Endodermal cell (in vitro differentiated cells): ENCODE measurements around the gene SMAP2. TPM values are rescaled to one million over a fixed set of nuclear protein-coding genes. Genes with fewer than 3 reads are reported as not detected.
A peak's percentile ranks its signal among the peaks of the same experiment; 100 is the strongest.

Experiments used
- DNase-seq: peaks from one replicate; pipeline ENCODE4 v3.0.0-alpha.2; 2017
- H3K27ac ChIP-seq: 2 replicates; pipeline ENCODE4 v1.5.1; 2013; ENCODE audit warnings: mild to moderate bottlenecking, low read depth, low read length, moderate library complexity
- H3K27me3 ChIP-seq: 2 replicates; pipeline ENCODE4 v1.6.1; 2013; ENCODE audit warnings: mild to moderate bottlenecking, low read length, moderate library complexity; ENCODE audit not compliant: insufficient read depth, control insufficient read depth, poor library complexity, severe bottlenecking
- H3K36me3 ChIP-seq: 2 replicates; pipeline ENCODE4 v1.7.0; 2013; ENCODE audit warnings: mild to moderate bottlenecking, low read length, moderate library complexity; ENCODE audit not compliant: control insufficient read depth, insufficient read depth
- H3K4me1 ChIP-seq: one replicate; pipeline ENCODE4 v1.7.0; 2013; ENCODE audit warnings: low read length; ENCODE audit not compliant: control insufficient read depth, insufficient read depth
- H3K4me3 ChIP-seq: 2 replicates; pipeline ENCODE4 v1.5.1; 2013; ENCODE audit warnings: mild to moderate bottlenecking, low read length, moderate library complexity
- H3K9ac ChIP-seq: 2 replicates; pipeline ENCODE4 v1.6.1; 2013; ENCODE audit warnings: mild to moderate bottlenecking, low read length, moderate library complexity; ENCODE audit not compliant: poor library complexity, severe bottlenecking; ENCODE audit errors: extremely low read depth
- H3K9me3 ChIP-seq: 2 replicates; pipeline ENCODE4 v1.6.1; 2013; ENCODE audit warnings: mild to moderate bottlenecking, low read length, moderate library complexity; ENCODE audit not compliant: control insufficient read depth
- H3K27ac Mint-ChIP-seq: 2 replicates; pipeline ENCODE4 v1.8.0; 2020; ENCODE audit warnings: mixed read lengths
- H3K27me3 Mint-ChIP-seq: 2 replicates; pipeline ENCODE4 v1.8.0; 2021; ENCODE audit warnings: mild to moderate bottlenecking, mixed read lengths; ENCODE audit not compliant: insufficient read depth
- H3K36me3 Mint-ChIP-seq: 2 replicates; pipeline ENCODE4 v1.8.0; 2020; ENCODE audit warnings: low read depth, mixed read lengths
- H3K4me1 Mint-ChIP-seq: 2 replicates; pipeline ENCODE4 v1.8.0; 2020; ENCODE audit warnings: mixed read lengths
- H3K4me3 Mint-ChIP-seq: 2 replicates; pipeline ENCODE4 v1.8.0; 2020; ENCODE audit warnings: mild to moderate bottlenecking, moderate library complexity, mixed read lengths
- H3K9me3 Mint-ChIP-seq: 2 replicates; pipeline ENCODE4 v1.8.0; 2020; ENCODE audit warnings: mild to moderate bottlenecking, mixed read lengths
- WGBS, 2 experiments: methylation state at CpG; one replicate each; pipeline versions ENCODE4 v1.1.5 to v1.1.7; 2013; ENCODE audit warnings: missing lambda C conversion rate in 2 of 2, mixed read lengths in 1 of 2; ENCODE audit not compliant: insufficient coverage in 1 of 2, insufficient read length in 1 of 2; 5-methylcytosine and 5-hydroxymethylcytosine counted together
- total RNA-seq, 2 donors: library from RNA; stranded (reverse); fragmentation: NEBNext Ultra II Directional in 1 of 2; extraction: Animal tissue kit (Norgen Biotek cat#: 25700) in 1 of 2; gene quantifications; 2 replicates in 1 of 2; 3 replicates in 1 of 2; pipeline ENCODE4 v1.2.1, GENCODE V29; 2021
- TF ChIP-seq, protein P1 (sequence below): fragments of 200-600 bp; sonication (generic); conservative IDR thresholded peaks from 2 replicates; pipeline ENCODE4 v1.5.0; 2021; ENCODE audit warnings: antibody characterized with exemption, mild to moderate bottlenecking

SMAP2 gene
- total RNA-seq, 2 donors from 2014 or later = 21.9 to 22.3 TPM

DNA sequence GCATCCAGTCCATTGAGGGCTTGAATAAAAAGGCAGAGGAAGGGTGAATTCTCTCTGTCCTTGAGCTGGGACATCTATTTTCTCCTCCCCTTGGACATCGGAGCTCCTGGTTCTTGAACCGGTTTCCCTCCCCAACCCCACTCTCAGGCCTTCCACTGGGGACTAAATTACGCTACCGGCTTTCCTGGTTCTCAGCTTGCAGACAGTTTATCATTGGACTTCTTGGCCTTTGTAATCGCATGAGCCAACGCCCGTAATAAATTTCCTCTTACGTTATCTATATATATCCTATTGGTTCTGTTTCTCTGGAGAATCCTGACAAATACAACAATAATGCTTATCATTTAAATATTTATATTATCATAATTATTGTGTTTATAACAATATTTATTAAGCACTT lies 36.1 kb upstream of the SMAP2 start:
- H3K27ac ChIP-seq = no peak overlapping the region
- Mint-ChIP-seq H3K4me3 (no peak overlapping the region), H3K27ac (no peak overlapping the region), H3K9me3 (peaks cover 4% of the 10 kb centered on the region), H3K4me1 (peaks cover 5% of the 10 kb centered on the region), H3K36me3 (no peaks in the 10 kb centered on the region), H3K27me3 (peaks cover 22% of the 10 kb centered on the region)
- 86 to 98% methylated on average over 3 to 8 of the region's 8 CpGs for WGBS, 2 experiments
- H3K36me3 ChIP-seq = no peaks in the 10 kb centered on the region
- DNase-seq = no peak
- H3K9me3 ChIP-seq = peaks cover 6% of the 10 kb centered on the region
- TF ChIP-seq, protein P1, sequence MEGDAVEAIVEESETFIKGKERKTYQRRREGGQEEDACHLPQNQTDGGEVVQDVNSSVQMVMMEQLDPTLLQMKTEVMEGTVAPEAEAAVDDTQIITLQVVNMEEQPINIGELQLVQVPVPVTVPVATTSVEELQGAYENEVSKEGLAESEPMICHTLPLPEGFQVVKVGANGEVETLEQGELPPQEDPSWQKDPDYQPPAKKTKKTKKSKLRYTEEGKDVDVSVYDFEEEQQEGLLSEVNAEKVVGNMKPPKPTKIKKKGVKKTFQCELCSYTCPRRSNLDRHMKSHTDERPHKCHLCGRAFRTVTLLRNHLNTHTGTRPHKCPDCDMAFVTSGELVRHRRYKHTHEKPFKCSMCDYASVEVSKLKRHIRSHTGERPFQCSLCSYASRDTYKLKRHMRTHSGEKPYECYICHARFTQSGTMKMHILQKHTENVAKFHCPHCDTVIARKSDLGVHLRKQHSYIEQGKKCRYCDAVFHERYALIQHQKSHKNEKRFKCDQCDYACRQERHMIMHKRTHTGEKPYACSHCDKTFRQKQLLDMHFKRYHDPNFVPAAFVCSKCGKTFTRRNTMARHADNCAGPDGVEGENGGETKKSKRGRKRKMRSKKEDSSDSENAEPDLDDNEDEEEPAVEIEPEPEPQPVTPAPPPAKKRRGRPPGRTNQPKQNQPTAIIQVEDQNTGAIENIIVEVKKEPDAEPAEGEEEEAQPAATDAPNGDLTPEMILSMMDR = no peak
- H3K4me3 ChIP-seq = no peak overlapping the region
- H3K9ac ChIP-seq = no peak overlapping the region
- no peaks in the 10 kb centered on the region for H3K27me3 ChIP-seq
- H3K4me1 ChIP-seq = no peaks in the 10 kb centered on the region

DNA sequence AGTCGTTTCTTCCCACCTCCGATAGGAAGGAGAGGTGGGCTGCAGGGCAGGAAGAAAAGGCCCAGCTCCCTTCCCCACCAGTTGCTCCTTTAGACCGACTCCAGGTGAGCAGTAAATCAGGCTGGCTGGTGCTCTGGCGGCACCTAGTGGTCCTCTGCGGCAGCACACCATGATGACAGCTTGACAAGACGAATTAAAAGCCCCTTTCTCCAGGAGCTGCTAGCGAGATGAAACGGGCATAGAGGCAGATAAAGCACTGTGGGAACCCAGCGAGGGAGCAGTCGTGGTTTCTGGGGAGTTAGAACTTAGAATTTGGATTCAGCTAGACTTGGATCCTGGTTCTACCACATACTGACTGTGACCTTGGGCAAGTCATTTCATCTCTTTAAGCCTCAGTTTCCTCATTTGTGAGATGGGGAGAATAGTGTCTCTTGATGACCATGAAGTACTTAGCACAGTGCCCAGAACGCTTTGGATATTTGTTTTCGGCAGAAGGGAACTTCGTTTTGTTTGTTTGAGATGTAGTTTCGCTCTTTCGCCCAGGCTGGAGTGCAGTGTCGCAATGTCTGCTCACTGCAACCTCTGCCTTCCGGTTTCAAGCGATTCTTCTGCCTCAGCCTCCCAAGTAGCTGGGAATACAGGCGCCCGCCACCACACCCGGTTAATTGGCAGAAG lies 34.6 kb upstream of the SMAP2 start:
- no peak overlapping the region for H3K4me3 Mint-ChIP-seq
- DNase-seq = peak; percentile 99
- peaks cover 6% of the 10 kb centered on the region for H3K9me3 ChIP-seq
- WGBS, 2 experiments = 51 to 52% methylated on average over 18 to 21 of the region's 21 CpGs
- H3K36me3 Mint-ChIP-seq = no peaks in the 10 kb centered on the region
- no peaks in the 10 kb centered on the region for H3K36me3 ChIP-seq
- H3K4me1 ChIP-seq = no peaks in the 10 kb centered on the region
- no peak overlapping the region for H3K9ac ChIP-seq
- no peaks in the 10 kb centered on the region for H3K27me3 ChIP-seq
- no peak overlapping the region for H3K4me3 ChIP-seq
- peaks cover 5% of the 10 kb centered on the region for H3K4me1 Mint-ChIP-seq
- H3K9me3 Mint-ChIP-seq = no peaks in the 10 kb centered on the region
- H3K27ac ChIP-seq = no peak overlapping the region
- peaks cover 26% of the 10 kb centered on the region for H3K27me3 Mint-ChIP-seq
- H3K27ac Mint-ChIP-seq = no peak overlapping the region
- TF ChIP-seq, protein P1 = peak; percentile 98

DNA sequence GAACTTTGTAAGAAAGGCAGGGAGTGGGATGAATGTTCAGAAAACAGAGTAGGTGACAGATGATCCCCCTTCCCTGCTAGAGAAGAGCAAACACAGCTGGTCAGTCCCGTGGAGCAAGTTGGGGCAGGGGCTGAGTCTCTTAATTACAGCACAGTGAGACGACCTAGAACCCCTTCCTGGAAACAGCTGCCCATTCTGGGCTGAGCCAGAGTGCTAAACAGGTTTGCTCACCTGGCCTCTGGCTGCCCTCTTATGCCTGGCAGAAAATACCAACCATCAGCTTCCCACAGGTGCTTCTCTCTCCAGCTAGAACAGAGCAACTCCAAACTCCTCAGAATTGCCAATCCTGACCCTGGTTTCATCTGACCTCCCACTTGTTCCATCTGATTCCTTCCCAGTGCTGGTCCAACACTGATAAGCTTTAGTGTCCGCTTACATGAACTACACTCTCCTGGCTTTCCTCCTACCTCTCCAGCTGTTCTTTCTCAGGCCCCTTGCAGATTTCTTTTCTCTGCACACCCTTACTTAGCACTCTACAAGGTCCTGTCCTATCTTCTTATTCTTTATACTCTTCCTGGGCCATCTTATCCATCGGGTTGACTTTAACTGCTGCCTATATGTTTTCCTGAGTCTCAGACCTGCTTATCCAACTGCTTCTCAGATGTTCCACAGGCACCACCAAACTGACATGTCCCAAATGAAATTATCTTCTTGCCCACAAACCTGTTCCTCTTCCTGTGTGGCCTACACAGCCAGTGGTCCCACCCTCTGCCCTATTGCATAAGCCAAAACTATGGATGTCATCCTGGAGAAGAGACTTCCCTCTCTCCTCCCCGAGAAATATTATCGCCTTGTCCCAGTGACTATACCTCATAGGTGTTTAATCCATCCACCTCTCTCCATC lies 33.9 kb upstream of the SMAP2 start:
- no peaks in the 10 kb centered on the region for H3K36me3 Mint-ChIP-seq
- Histone ChIP-seq H3K27me3 (no peaks in the 10 kb centered on the region), H3K9me3 (peaks cover 6% of the 10 kb centered on the region), H3K9ac (no peak overlapping the region), H3K36me3 (no peaks in the 10 kb centered on the region), H3K4me3 (no peak overlapping the region), H3K27ac (no peak overlapping the region), H3K4me1 (no peaks in the 10 kb centered on the region)
- no peak overlapping the region for H3K4me3 Mint-ChIP-seq
- no peak overlapping the region for H3K27ac Mint-ChIP-seq
- H3K27me3 Mint-ChIP-seq = peaks cover 26% of the 10 kb centered on the region
- no peaks in the 10 kb centered on the region for H3K9me3 Mint-ChIP-seq
- 76% methylated on average over 5 to 6 of the region's 6 CpGs for WGBS, 2 experiments
- peaks cover 5% of the 10 kb centered on the region for H3K4me1 Mint-ChIP-seq
- TF ChIP-seq, protein P1 = no peak
- no peak for DNase-seq
